ENCODE measurements around the gene MAN2A1.

MAN2A1 gene

DNA sequence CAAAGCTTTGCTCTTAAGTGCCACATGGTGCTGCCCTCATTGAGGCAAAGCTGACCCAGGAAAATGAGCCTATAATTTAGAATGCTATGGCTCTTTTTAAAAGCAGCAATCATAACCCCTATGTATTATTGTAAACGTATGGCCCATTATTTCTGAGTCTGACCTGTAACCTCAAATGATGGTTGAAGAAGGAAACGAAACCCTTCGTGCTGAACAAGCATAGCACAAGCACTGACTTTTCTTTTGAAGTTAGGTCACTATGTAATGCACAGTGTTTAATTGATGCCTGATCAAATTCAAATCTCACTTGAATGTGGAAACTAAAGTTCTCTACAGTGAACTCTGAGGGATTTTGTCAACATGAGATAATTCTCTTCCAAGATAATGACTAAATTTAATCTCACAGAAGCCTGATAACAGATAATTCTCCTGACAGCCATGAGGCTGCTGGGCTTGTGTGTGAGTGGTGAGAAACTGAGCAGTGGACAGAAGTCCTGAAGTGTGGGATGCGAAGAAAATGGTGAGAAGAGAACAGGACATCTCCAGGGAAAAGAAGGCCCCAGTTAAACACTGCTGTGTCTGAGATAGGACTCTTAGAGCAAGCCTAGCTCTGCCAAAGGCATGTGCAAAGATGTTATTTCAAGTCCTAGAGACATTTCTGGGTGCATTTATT lies 226.9 kb downstream of the MAN2A1 start:
- no peak for DNase-seq
